CD4-positive, CD25-positive, alpha-beta regulatory T cell (primary cell): ENCODE results near the gene AKR1B15. TPM values are rescaled to one million over a fixed set of nuclear protein-coding genes. Genes with fewer than 3 reads are reported as not detected.
A peak's percentile ranks its signal among the peaks of the same experiment; 100 is the strongest.

ENCODE experiments used
- ATAC-seq, 2 donors: fragments of 150-1000 bp; cut with Tn5 transposase; one replicate each; pipeline ENCODE4 v1.10.0; 2021; ENCODE audit warnings: low read depth in 2 of 2, moderate number of reproducible peaks in 2 of 2, moderate library complexity in 1 of 2
- DNase-seq, 3 donors: peaks; one replicate each; pipeline versions ENCODE4 v3.0.0 to v3.0.0-alpha.2; 2012 to 2022; ENCODE audit warnings: mixed read lengths in 1 of 3
- H3K27ac ChIP-seq: one replicate; pipeline ENCODE4 v1.7.0; 2013; ENCODE audit warnings: mild to moderate bottlenecking, low read length; ENCODE audit not compliant: insufficient read depth, poor library complexity, severe bottlenecking
- H3K27me3 ChIP-seq: one replicate; pipeline ENCODE4 v1.7.0; 2013; ENCODE audit warnings: low read length; ENCODE audit not compliant: control insufficient read depth, insufficient read depth
- H3K36me3 ChIP-seq: one replicate; pipeline ENCODE4 v1.7.0; 2013; ENCODE audit warnings: mild to moderate bottlenecking, low read length, moderate library complexity; ENCODE audit not compliant: control insufficient read depth, insufficient read depth
- H3K4me1 ChIP-seq: 2 replicates; pipeline ENCODE4 v1.7.0; 2013; ENCODE audit warnings: mild to moderate bottlenecking, low read length; ENCODE audit not compliant: insufficient read depth, control insufficient read depth, poor library complexity, severe bottlenecking
- H3K4me3 ChIP-seq: one replicate; pipeline ENCODE4 v1.7.0; 2013; ENCODE audit warnings: low read depth, mild to moderate bottlenecking, low read length, moderate library complexity
- H3K9me3 ChIP-seq, 2 experiments: 1 replicate in 1 of 2; 2 replicates in 1 of 2; pipeline ENCODE4 v1.7.0; 2013; ENCODE audit warnings: low read length in 2 of 2, mild to moderate bottlenecking in 1 of 2, moderate library complexity in 1 of 2; ENCODE audit not compliant: control insufficient read depth in 2 of 2
- H3K27ac Mint-ChIP-seq, 3 donors: one replicate each; pipeline ENCODE4 v1.8.0; 2020 to 2022; ENCODE audit warnings: mild to moderate bottlenecking in 3 of 3, mixed read lengths in 3 of 3, moderate library complexity in 2 of 3
- H3K27me3 Mint-ChIP-seq: one replicate; pipeline ENCODE4 v1.8.0; 2022; ENCODE audit warnings: mild to moderate bottlenecking, mixed read lengths
- H3K36me3 Mint-ChIP-seq: one replicate; pipeline ENCODE4 v1.8.0; 2020; ENCODE audit warnings: mixed read lengths
- H3K4me1 Mint-ChIP-seq, 4 donors: one replicate each; pipeline ENCODE4 v1.8.0; 2020 to 2022; ENCODE audit warnings: mixed read lengths in 4 of 4, mild to moderate bottlenecking in 1 of 4
- H3K4me3 Mint-ChIP-seq, 4 donors: one replicate each; pipeline ENCODE4 v1.8.0; 2020 to 2022; ENCODE audit warnings: mild to moderate bottlenecking in 4 of 4, mixed read lengths in 4 of 4, moderate library complexity in 3 of 4
- H3K9me3 Mint-ChIP-seq, 7 donors: one replicate each; pipeline ENCODE4 v1.8.0; 2020 to 2022; ENCODE audit warnings: mixed read lengths in 7 of 7, mild to moderate bottlenecking in 3 of 7, moderate library complexity in 2 of 7
- polyA plus RNA-seq, 4 donors: library from polyadenylated mRNA; unstranded; fragments of 300-500 nt; fragmentation: Illumina TruSeq; gene quantifications; one replicate each; pipeline ENCODE4 v1.2.3, GENCODE V29; 2021
- total RNA-seq: library from RNA; stranded (reverse); gene quantifications from one replicate; pipeline ENCODE4 v1.2.3, GENCODE V29; 2022

The AKR1B15 gene
- total and polyA plus RNA-seq, 5 donors from 2014 or later = not detected

DNA sequence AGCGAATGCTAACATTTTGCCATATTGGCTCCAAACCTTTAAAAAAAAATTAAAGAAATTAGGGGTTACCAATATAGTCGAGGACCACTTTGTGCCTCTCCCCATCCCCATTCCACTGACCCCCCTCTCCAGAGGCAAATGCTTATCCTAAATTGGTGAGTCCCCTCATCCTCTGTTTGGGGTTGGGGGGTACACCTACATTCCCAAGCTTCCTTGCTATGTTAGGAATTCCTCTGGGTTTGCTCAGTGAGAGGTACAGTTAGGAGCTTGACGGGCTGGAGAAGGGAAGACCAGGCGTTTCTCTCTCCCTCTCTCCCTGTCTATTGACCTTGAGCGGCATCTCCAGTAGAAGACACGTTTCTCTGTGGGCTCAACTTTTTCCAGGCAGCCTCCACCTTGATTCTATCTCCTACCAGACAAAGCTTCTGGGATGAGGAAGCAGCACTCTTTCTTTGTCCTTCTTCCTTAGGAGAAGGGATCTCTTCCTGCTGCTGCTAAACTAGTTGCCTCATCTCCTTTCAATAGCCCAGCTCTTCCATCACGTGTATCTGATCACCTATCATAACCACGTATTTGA, 6.6 kb upstream of the AKR1B15 start:
- no peaks in the 10 kb centered on the region for H3K27me3 Mint-ChIP-seq
- H3K27me3 ChIP-seq = peaks cover 2% of the 10 kb centered on the region
- no peaks in the 10 kb centered on the region for H3K36me3 Mint-ChIP-seq
- no peak overlapping the region for H3K4me3 ChIP-seq
- H3K4me1 Mint-ChIP-seq = peaks cover 0 to under 1% (median 0%) of the 10 kb centered on the region in 4 donors
- ATAC-seq (no peak), DNase-seq (no peak)
- H3K9me3 ChIP-seq = no peaks in the 10 kb centered on the region
- peaks cover 0 to 2% (median 0%) of the 10 kb centered on the region in 7 donors for H3K9me3 Mint-ChIP-seq
- no peak overlapping the region for H3K27ac ChIP-seq
- no peak overlapping the region for H3K4me3 Mint-ChIP-seq
- H3K36me3 ChIP-seq = no peaks in the 10 kb centered on the region
- no peak overlapping the region for H3K27ac Mint-ChIP-seq
- no peaks in the 10 kb centered on the region for H3K4me1 ChIP-seq

DNA sequence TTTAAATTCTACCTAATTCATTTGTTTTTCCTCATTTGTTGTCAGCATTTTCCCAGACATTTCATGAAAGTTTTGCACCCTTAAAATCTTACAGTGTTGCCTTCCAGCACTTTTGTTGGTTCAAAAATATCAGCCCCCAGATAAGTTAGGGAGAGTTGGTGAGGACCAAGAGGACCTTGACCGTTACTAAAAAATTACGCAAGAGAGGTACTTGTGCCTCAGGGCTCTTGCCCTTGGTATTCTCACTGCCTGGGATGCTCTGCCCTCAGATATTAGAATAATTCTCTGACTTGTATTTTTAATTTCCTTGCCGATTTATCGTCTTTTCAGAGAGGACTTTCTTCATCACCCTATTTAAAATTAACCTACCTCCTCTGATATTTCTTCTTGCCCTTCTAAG, 3.5 kb upstream of the AKR1B15 start:
- Mint-ChIP-seq H3K27ac (no peak overlapping the region), H3K9me3 (peaks cover 0 to 2% (median 0%) of the 10 kb centered on the region in 7 donors), H3K4me1 (peaks cover 0 to 5% (median 2%) of the 10 kb centered on the region in 4 donors), H3K36me3 (no peaks in the 10 kb centered on the region), H3K27me3 (peaks cover 9% of the 10 kb centered on the region), H3K4me3 (no peak overlapping the region)
- Histone ChIP-seq H3K9me3 (no peaks in the 10 kb centered on the region), H3K4me3 (no peak overlapping the region), H3K36me3 (no peaks in the 10 kb centered on the region), H3K27ac (no peak overlapping the region), H3K27me3 (peaks cover 2% of the 10 kb centered on the region), H3K4me1 (peaks cover 4% of the 10 kb centered on the region)
- no peak for ATAC-seq
- no peak for DNase-seq

DNA sequence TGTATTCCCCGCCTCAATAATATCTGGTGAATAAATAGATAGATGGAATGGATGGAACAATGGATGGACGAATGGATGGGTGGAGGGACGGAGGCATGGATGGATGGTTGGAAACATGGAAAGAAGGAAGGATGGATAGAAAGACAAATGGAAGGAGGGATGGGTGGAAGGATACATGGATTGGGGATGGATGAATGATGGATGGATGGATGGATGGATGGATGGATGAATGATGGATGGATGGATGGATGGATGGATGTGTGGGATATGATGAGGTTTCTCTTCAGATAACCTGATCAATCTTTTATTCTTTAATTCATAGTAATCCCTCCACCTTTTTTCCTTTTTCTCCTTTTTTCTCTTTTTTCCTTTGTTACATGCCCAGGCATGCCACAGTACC, 3.0 kb upstream of the AKR1B15 start:
- peaks cover 0 to 2% (median 0%) of the 10 kb centered on the region in 7 donors for H3K9me3 Mint-ChIP-seq

GRCh38 chr7:134546955-134547354, 2.0 kb upstream of the AKR1B15 start:
- Mint-ChIP-seq H3K4me3 (no peak overlapping the region), H3K27ac (peak overlapping the region in 1 of 3 donors; percentile 42), H3K36me3 (no peaks in the 10 kb centered on the region), H3K4me1 (peaks cover 0 to 5% (median 2%) of the 10 kb centered on the region in 4 donors), H3K27me3 (peaks cover 13% of the 10 kb centered on the region), H3K9me3 (peaks cover 0 to 2% (median 0%) of the 10 kb centered on the region in 7 donors)
- Histone ChIP-seq H3K27ac (no peak overlapping the region), H3K9me3 (no peaks in the 10 kb centered on the region), H3K4me3 (no peak overlapping the region), H3K36me3 (no peaks in the 10 kb centered on the region), H3K4me1 (peaks cover 4% of the 10 kb centered on the region), H3K27me3 (peaks cover 2% of the 10 kb centered on the region)
- peak in 1 of 3 donors; percentile 0 for DNase-seq
- ATAC-seq = no peak

More for the DNA sequence above, 3.0 kb upstream of the AKR1B15 start:
- H3K4me1 Mint-ChIP-seq = peaks cover 0 to 5% (median 2%) of the 10 kb centered on the region in 4 donors
- H3K9me3 ChIP-seq = no peaks in the 10 kb centered on the region
- no peak overlapping the region for H3K4me3 Mint-ChIP-seq
- H3K27ac ChIP-seq = no peak overlapping the region
- no peaks in the 10 kb centered on the region for H3K36me3 ChIP-seq
- H3K27me3 ChIP-seq = peaks cover 2% of the 10 kb centered on the region
- no peaks in the 10 kb centered on the region for H3K36me3 Mint-ChIP-seq
- H3K27me3 Mint-ChIP-seq = peaks cover 13% of the 10 kb centered on the region
- H3K4me1 ChIP-seq = peaks cover 4% of the 10 kb centered on the region
- no peak for DNase-seq
- no peak for ATAC-seq
- H3K27ac Mint-ChIP-seq = no peak overlapping the region
- H3K4me3 ChIP-seq = no peak overlapping the region

DNA sequence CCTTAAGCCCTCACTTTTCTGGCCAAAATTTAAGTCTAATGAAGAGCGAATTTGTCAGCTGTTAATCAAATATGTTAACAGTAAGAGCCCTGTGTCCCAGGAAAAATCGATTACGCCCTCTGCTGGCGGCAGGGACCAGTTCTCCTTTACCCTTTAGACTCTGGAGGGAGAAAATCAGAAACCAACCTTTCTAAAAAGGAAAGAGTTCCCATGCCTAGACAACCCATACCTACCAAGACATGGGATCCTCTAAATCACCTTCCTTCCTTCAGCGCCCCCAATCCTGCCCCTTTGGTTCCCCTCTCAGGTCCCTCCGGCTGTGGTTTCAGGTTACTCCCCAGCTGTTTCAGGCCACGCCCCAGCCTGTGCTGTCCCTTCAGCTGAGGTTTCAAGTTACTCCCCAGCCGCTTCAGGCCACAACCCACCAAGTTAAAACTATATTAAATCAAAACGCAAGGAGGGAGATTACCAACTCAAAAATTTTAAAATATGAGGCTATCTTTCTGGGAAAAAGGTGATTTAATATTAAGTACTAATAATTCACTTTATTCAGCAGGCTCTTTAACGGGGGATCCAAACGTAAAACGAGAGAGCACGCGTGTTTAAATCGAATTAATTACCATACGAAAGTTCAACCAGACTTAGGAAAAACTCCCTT, 1.4 kb upstream of the AKR1B15 start:
- peaks cover 13% of the 10 kb centered on the region for H3K27me3 Mint-ChIP-seq
- Histone ChIP-seq H3K4me1 (peaks cover 4% of the 10 kb centered on the region), H3K36me3 (no peaks in the 10 kb centered on the region), H3K9me3 (no peaks in the 10 kb centered on the region), H3K27ac (no peak overlapping the region), H3K4me3 (no peak overlapping the region), H3K27me3 (no peaks in the 10 kb centered on the region)
- H3K36me3 Mint-ChIP-seq = no peaks in the 10 kb centered on the region
- ATAC-seq = peak; percentile 34 to 39
- H3K4me3 Mint-ChIP-seq = peak overlapping the region in 2 of 4 donors; percentile 24 to 39
- H3K9me3 Mint-ChIP-seq = peaks cover 0 to 2% (median 0%) of the 10 kb centered on the region in 7 donors
- peaks cover 0 to 5% (median 2%) of the 10 kb centered on the region in 4 donors for H3K4me1 Mint-ChIP-seq
- peak; percentile 26 to 64 (median 51) for DNase-seq
- no peak overlapping the region for H3K27ac Mint-ChIP-seq

GRCh38 chr7:134549366-134549765, 456 bp downstream of the AKR1B15 start:
- Histone ChIP-seq H3K9me3 (no peaks in the 10 kb centered on the region), H3K27ac (no peak overlapping the region), H3K36me3 (no peaks in the 10 kb centered on the region), H3K27me3 (no peaks in the 10 kb centered on the region), H3K4me3 (no peak overlapping the region), H3K4me1 (peaks cover 4% of the 10 kb centered on the region)
- Mint-ChIP-seq H3K27me3 (peaks cover 13% of the 10 kb centered on the region), H3K9me3 (peaks cover 0 to 4% (median 0%) of the 10 kb centered on the region in 7 donors), H3K4me3 (no peak overlapping the region), H3K36me3 (no peaks in the 10 kb centered on the region), H3K27ac (no peak overlapping the region), H3K4me1 (peaks cover 0 to 5% (median 2%) of the 10 kb centered on the region in 4 donors)
- DNase-seq (no peak), ATAC-seq (no peak)

- Mint-ChIP-seq H3K27me3 (peaks cover 13% of the 10 kb centered on the region), H3K9me3 (peaks cover 0 to 2% (median 0%) of the 10 kb centered on the region in 7 donors), H3K4me3 (no peak overlapping the region), H3K4me1 (peaks cover 0 to 5% (median 2%) of the 10 kb centered on the region in 4 donors), H3K27ac (no peak overlapping the region), H3K36me3 (no peaks in the 10 kb centered on the region)
- Histone ChIP-seq H3K27me3 (no peaks in the 10 kb centered on the region), H3K9me3 (no peaks in the 10 kb centered on the region), H3K4me3 (no peak overlapping the region), H3K4me1 (peaks cover 4% of the 10 kb centered on the region), H3K36me3 (no peaks in the 10 kb centered on the region), H3K27ac (no peak overlapping the region)
- ATAC-seq = no peak
- no peak for DNase-seq
Observed at GRCh38 chr7:134552105-134552504, 3.2 kb downstream of the AKR1B15 start.
